ENCODE data around the gene CPVL. TPM values are rescaled to one million over a fixed set of nuclear protein-coding genes. Genes with fewer than 3 reads are reported as not detected.

Gene CPVL
- total RNA-seq, 2 donors from 2014 or later, result 4.7 to 48.3 TPM

DNA sequence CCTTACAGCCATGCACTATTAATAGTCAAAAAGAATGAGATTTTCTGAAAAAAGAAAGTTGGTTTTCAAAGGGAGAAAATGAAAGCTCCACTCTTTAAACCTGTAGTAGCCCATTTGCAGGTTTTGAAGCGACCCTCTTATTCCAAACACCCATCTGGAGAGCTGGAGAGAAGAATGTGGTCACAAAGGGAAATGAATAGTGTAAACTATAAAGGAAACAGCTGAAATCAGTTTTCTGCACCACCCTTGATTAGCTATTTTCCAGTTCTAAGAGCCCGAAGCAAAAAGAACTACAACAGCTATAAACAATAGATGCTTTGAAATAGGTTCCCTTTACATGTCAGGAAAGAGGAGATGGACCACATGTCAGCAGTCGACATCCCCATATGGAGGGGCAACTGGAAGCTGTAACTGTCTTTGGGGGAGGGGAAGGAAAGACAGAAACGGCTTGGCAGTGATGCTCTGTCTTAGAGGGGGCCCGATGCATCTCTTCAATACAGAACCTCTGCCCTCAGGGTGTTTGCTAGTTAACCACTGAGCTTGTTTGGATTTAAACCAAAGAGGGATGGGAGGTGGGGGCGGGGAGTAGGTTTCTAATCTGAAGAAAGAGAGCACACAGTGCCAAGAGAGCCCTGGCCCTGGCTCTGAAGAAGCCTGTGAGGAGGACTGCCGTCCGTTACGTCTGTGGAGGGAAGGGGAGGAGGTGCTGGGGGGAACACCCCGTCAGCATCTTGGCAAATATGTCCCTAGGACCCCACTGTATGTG is 55.3 kb downstream of the CPVL start:
- no peaks in the 10 kb centered on the region for H3K9me3 ChIP-seq
- TF ChIP-seq POLR2AphosphoS5 (IDR thresholded peaks at IDR 0.05) (no peak), POLR2A (IDR thresholded peaks at IDR 0.05) (no peak)
- TF ChIP-seq, protein P1, sequence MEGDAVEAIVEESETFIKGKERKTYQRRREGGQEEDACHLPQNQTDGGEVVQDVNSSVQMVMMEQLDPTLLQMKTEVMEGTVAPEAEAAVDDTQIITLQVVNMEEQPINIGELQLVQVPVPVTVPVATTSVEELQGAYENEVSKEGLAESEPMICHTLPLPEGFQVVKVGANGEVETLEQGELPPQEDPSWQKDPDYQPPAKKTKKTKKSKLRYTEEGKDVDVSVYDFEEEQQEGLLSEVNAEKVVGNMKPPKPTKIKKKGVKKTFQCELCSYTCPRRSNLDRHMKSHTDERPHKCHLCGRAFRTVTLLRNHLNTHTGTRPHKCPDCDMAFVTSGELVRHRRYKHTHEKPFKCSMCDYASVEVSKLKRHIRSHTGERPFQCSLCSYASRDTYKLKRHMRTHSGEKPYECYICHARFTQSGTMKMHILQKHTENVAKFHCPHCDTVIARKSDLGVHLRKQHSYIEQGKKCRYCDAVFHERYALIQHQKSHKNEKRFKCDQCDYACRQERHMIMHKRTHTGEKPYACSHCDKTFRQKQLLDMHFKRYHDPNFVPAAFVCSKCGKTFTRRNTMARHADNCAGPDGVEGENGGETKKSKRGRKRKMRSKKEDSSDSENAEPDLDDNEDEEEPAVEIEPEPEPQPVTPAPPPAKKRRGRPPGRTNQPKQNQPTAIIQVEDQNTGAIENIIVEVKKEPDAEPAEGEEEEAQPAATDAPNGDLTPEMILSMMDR (IDR thresholded peaks at IDR 0.05), result no peak
- 10% methylated on average over 10 of the region's 10 CpGs for WGBS
- H3K4me3 ChIP-seq, result no peak overlapping the region
- intact Hi-C loops (cut with DNase I), result no loop called here
- H3K36me3 ChIP-seq, result no peaks in the 10 kb centered on the region
- no peaks in the 10 kb centered on the region for H3K27me3 ChIP-seq (replicated peaks; ENCODE audit: insufficient read depth)
- peak overlapping the region; percentile 3 to 31 for H3K27ac ChIP-seq
- DNase-seq (ENCODE audit: low spot score), result no peak
- peaks cover 7% of the 10 kb centered on the region for H3K4me1 ChIP-seq (replicated peaks)

DNA sequence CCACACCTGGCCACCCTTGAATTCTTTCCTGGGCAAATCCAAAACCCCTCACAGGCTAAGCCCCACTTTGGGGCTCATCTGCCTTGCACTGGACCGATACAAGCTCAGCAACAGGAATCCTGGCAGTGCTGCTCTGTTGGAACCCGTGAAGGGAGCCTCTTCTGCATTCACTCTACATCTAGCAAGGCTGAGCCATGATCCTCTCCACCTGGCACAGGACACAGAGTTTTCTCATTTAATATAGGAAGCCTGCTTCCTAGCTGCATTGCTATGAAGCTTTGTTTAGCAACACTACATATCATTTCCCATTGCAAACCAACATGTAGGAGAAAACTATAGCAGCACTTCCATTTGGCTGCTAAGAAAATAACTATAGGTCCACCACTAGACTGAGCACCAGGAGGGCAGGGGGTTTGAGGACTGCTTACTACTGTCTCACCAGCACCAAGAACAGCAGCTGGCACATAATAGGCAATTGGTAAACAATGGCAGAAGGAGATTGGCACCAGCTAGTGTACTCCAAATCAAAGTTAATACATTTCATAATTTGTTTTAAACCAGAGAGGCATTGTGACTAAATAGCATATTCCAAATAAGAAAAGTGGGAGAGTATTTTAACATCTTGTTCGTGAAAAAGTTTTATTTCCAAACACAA is 56.1 kb downstream of the CPVL start:
- Histone ChIP-seq H3K4me3 (no peak overlapping the region), H3K36me3 (no peaks in the 10 kb centered on the region), H3K9me3 (no peaks in the 10 kb centered on the region), H3K4me1 (replicated peaks) (peaks cover 7% of the 10 kb centered on the region), H3K27me3 (replicated peaks; ENCODE audit: insufficient read depth) (no peaks in the 10 kb centered on the region), H3K27ac (no peak overlapping the region)
- intact Hi-C loops (cut with DNase I), result no loop called here
- WGBS, result 67% methylated on average over 3 of the region's 3 CpGs
- TF ChIP-seq POLR2A (IDR thresholded peaks at IDR 0.05), result no peak
- no peak for TF ChIP-seq POLR2AphosphoS5 (IDR thresholded peaks at IDR 0.05)
- TF ChIP-seq, protein P1 (IDR thresholded peaks at IDR 0.05), result no peak
- no peak for DNase-seq (ENCODE audit: low spot score)

DNA sequence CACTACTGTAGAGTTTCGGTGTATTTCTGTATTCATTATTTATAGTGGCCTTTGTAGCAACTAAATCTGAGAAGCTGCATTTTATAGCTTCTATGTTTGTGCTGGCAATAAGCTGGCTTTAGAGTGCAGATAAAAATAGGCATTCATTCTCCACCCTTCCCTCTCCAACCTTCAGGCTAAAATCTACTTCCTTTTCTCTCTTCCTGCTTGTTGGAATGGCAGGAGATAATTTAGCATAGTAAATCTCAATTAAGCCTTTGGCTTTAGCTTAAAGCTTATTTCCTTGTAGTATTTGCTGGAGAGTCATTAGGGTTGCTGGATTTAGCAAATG is 58.5 kb downstream of the CPVL start:
- no peak for TF ChIP-seq POLR2AphosphoS5 (IDR thresholded peaks at IDR 0.05)
- TF ChIP-seq POLR2A (IDR thresholded peaks at IDR 0.05), result no peak
- TF ChIP-seq, protein P1 (IDR thresholded peaks at IDR 0.05), result no peak
- Histone ChIP-seq H3K36me3 (no peaks in the 10 kb centered on the region), H3K9me3 (no peaks in the 10 kb centered on the region), H3K4me3 (no peak overlapping the region), H3K4me1 (replicated peaks) (peaks cover 7% of the 10 kb centered on the region), H3K27ac (no peak overlapping the region), H3K27me3 (replicated peaks; ENCODE audit: insufficient read depth) (no peaks in the 10 kb centered on the region)
- 6% methylated on average over 1 of the region's 1 CpG for WGBS
- no peak for DNase-seq (ENCODE audit: low spot score)
- intact Hi-C loops (cut with DNase I), result no loop called here

DNA sequence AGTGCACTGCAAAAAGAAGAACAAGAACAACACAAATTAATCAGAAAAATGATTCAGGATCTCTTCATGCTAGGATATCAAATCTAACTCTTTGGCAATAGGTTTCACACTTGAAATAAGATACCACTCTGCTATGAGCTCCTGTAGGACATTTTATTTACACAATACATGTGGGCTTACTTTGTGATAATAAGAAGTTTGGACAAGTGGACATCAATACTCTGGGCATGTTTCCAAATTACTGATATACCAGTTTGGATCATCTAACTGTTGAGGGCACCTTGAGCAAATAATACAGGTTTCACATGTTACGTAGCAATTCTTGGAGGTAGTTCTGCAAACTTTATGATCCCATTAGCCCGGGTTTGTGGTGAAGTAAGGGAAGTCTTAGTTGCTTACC is 59.8 kb downstream of the CPVL start:
- 50% methylated on average over 2 of the region's 2 CpGs for WGBS
- Histone ChIP-seq H3K27me3 (replicated peaks; ENCODE audit: insufficient read depth) (no peaks in the 10 kb centered on the region), H3K27ac (no peak overlapping the region), H3K9me3 (no peaks in the 10 kb centered on the region), H3K36me3 (no peaks in the 10 kb centered on the region), H3K4me1 (replicated peaks) (peaks cover 7% of the 10 kb centered on the region), H3K4me3 (no peak overlapping the region)
- no peak for DNase-seq (ENCODE audit: low spot score)
- no peak for TF ChIP-seq POLR2AphosphoS5 (IDR thresholded peaks at IDR 0.05)
- TF ChIP-seq POLR2A (IDR thresholded peaks at IDR 0.05), result no peak
- TF ChIP-seq, protein P1 (IDR thresholded peaks at IDR 0.05), result no peak
- intact Hi-C loops (cut with DNase I), result no loop called here

DNA sequence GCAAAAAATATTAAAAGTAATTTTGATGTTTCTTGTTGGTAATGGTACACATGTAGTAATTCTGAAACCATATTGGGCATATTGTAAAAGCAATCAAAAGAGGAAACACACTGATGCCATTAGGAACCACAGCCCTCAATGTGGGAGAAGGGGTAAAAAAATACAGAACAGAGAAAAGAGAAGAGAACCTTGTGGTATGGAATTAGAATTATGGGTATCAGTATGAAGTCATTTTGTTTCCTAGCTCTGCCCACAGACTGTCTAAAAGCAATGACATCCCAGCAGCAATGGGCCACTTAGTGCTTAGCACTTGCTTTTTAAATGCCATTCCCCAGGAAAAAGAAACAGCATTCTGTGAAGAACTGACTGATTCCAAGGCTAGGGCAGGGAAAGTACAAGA is 61.5 kb downstream of the CPVL start:
- DNase-seq (ENCODE audit: low spot score), result no peak
- intact Hi-C loops (cut with DNase I), result no loop called here
- TF ChIP-seq POLR2A (IDR thresholded peaks at IDR 0.05) (no peak), POLR2AphosphoS5 (IDR thresholded peaks at IDR 0.05) (no peak)
- TF ChIP-seq, protein P1 (IDR thresholded peaks at IDR 0.05), result no peak

More for the DNA sequence above, 61.5 kb downstream of the CPVL start:
- Histone ChIP-seq H3K9me3 (no peaks in the 10 kb centered on the region), H3K4me3 (no peak overlapping the region), H3K4me1 (replicated peaks) (peaks cover 7% of the 10 kb centered on the region), H3K27ac (no peak overlapping the region), H3K27me3 (replicated peaks; ENCODE audit: insufficient read depth) (no peaks in the 10 kb centered on the region), H3K36me3 (no peaks in the 10 kb centered on the region)

All from prostate gland (tissue), 2 donors.